H1 (cell line): Measurements from ENCODE around the gene OR52W1. TPM values are rescaled to one million over a fixed set of nuclear protein-coding genes. Genes with fewer than 3 reads are reported as not detected.

Source experiments
- CTCF ChIA-PET: fragments of 300-600 bp; sonication (Branson Sonifier 250); formaldehyde crosslinking; loops from one replicate; lab custom pipeline; 2021; ENCODE audit not compliant: partially characterized antibody; lab: Charles Lee
- POLR2A ChIA-PET: fragments of 300-600 bp; sonication (Branson Sonifier 250); formaldehyde crosslinking; loops from one replicate; lab custom pipeline; 2021; ENCODE audit warnings: inconsistent platforms; ENCODE audit not compliant: partially characterized antibody; lab: Charles Lee
- DNase-seq, 2 experiments: peaks; one replicate each; pipeline versions ENCODE4 v3.0.0 to v3.0.0-alpha.2; 2010 to 2022; ENCODE audit warnings: low spot score in 2 of 2, low read depth in 1 of 2, mixed read lengths in 1 of 2
- FAIRE-seq: peaks from 2 replicates; lab custom pipeline; 2011; peaks lifted over from hg19 to GRCh38; lab: Jason Lieb, UNC
- H2AFZ ChIP-seq: 2 replicates; pipeline ENCODE4 v1.8.1; 2012; ENCODE audit warnings: low read length, inconsistent platforms
- H2AK5ac ChIP-seq: 2 replicates; pipeline ENCODE4 v1.6.1; 2013; ENCODE audit warnings: low read depth, low read length
- H2BK120ac ChIP-seq: replicated peaks from 2 replicates; pipeline ENCODE3; 2013; ENCODE audit warnings: low read depth, low read length, inconsistent platforms
- H2BK12ac ChIP-seq: 2 replicates; pipeline ENCODE4 v1.6.1; 2013; ENCODE audit warnings: low read depth, low read length
- H2BK15ac ChIP-seq: 2 replicates; pipeline ENCODE4 v1.6.1; 2013; ENCODE audit warnings: low read length
- H2BK20ac ChIP-seq: 2 replicates; pipeline ENCODE4 v1.6.1; 2013; ENCODE audit warnings: low read length
- H2BK5ac ChIP-seq: 2 replicates; pipeline ENCODE4 v1.6.1; 2013; ENCODE audit warnings: low read depth, low read length
- H3K14ac ChIP-seq: 2 replicates; pipeline ENCODE4 v1.6.1; 2013; ENCODE audit warnings: inconsistent platforms; ENCODE audit not compliant: insufficient read length
- H3K18ac ChIP-seq: 2 replicates; pipeline ENCODE4 v1.6.1; 2013; ENCODE audit warnings: low read length; ENCODE audit errors: extremely low read depth
- H3K23ac ChIP-seq: 2 replicates; pipeline ENCODE4 v1.6.1; 2013; ENCODE audit warnings: inconsistent platforms; ENCODE audit not compliant: insufficient read length
- H3K23me2 ChIP-seq: 2 replicates; pipeline ENCODE4 v1.6.1; 2013; ENCODE audit warnings: low read depth, low read length
- H3K27ac ChIP-seq: 2 replicates; pipeline ENCODE4 v1.6.1; 2011; ENCODE audit warnings: low read depth, low read length, inconsistent platforms
- H3K27me3 ChIP-seq, 4 experiments: replicated peaks in 1 of 4; 1 replicate in 1 of 4; 2 replicates in 3 of 4; pipeline versions ENCODE4 v1.6.1 to v1.8.1; 2011 to 2013; ENCODE audit warnings: low read length in 3 of 4, mild to moderate bottlenecking in 3 of 4, inconsistent platforms in 2 of 4, mixed read lengths in 2 of 4, moderate library complexity in 1 of 4; ENCODE audit not compliant: control insufficient read depth in 3 of 4, insufficient read depth in 3 of 4; ENCODE audit errors: extremely low read depth in 1 of 4
- H3K36me3 ChIP-seq, 4 experiments: 2 replicates each; pipeline versions ENCODE4 v1.6.1 to v1.8.1; 2011 to 2013; ENCODE audit warnings: mild to moderate bottlenecking in 4 of 4, low read length in 3 of 4, moderate library complexity in 2 of 4, control low read depth in 1 of 4, inconsistent platforms in 1 of 4; ENCODE audit not compliant: insufficient read depth in 4 of 4, control insufficient read depth in 2 of 4
- H3K4ac ChIP-seq: replicated peaks from 2 replicates; pipeline ENCODE3; 2013; ENCODE audit warnings: low read length, low read depth, mixed read lengths, inconsistent platforms; ENCODE audit not compliant: insufficient read length
- H3K4me1 ChIP-seq, 4 experiments: replicated peaks in 1 of 4; 1 replicate in 1 of 4; 2 replicates in 3 of 4; pipeline versions ENCODE4 v1.6.1 to v1.8.1; 2011 to 2013; ENCODE audit warnings: low read length in 3 of 4, inconsistent platforms in 2 of 4, mixed read lengths in 1 of 4; ENCODE audit not compliant: insufficient read depth in 4 of 4, control insufficient read depth in 3 of 4
- H3K4me2 ChIP-seq, 2 experiments: 2 replicates each; pipeline versions ENCODE4 v1.6.1 to v1.8.1; 2011 to 2013; ENCODE audit warnings: low read depth in 2 of 2, low read length in 2 of 2, control low read depth in 1 of 2, inconsistent platforms in 1 of 2, mild to moderate bottlenecking in 1 of 2; ENCODE audit not compliant: insufficient read depth in 1 of 2
- H3K4me3 ChIP-seq, 4 experiments: fragments of 200-600, 300-600 bp in 1 of 4; sonication (generic), shearing (Covaris generic), sonication (Bioruptor Twin) in 1 of 4; 2 replicates each; pipeline versions ENCODE4 v1.5.1 to v1.8.1; 2011 to 2016; ENCODE audit warnings: low read length in 4 of 4, low read depth in 3 of 4, control low read depth in 2 of 4, inconsistent platforms in 2 of 4, mild to moderate bottlenecking in 2 of 4, mixed read lengths in 1 of 4, moderate library complexity in 1 of 4; ENCODE audit not compliant: insufficient read depth in 2 of 4; ENCODE audit errors: extremely low read depth in 1 of 4
- H3K56ac ChIP-seq: replicated peaks from 2 replicates; pipeline ENCODE3; 2013; ENCODE audit warnings: low read depth, mild to moderate bottlenecking, mixed read lengths, low read length, inconsistent platforms; ENCODE audit not compliant: insufficient read length
- H3K79me1 ChIP-seq: 2 replicates; pipeline ENCODE4 v1.6.1; 2013; ENCODE audit warnings: low read depth, low read length, control low read depth
- H3K79me2 ChIP-seq, 2 experiments: 2 replicates each; pipeline versions ENCODE4 v1.6.1 to v1.8.1; 2012 to 2013; ENCODE audit warnings: low read length in 2 of 2, mild to moderate bottlenecking in 2 of 2, inconsistent platforms in 1 of 2; ENCODE audit not compliant: insufficient read depth in 2 of 2, control insufficient read depth in 1 of 2
- H3K9ac ChIP-seq, 4 experiments: replicated peaks in 1 of 4; 1 replicate in 1 of 4; 2 replicates in 3 of 4; pipeline versions ENCODE4 v1.6.1 to v1.8.1; 2011 to 2013; ENCODE audit warnings: low read depth in 3 of 4, low read length in 3 of 4, control low read depth in 2 of 4, mild to moderate bottlenecking in 2 of 4, moderate library complexity in 2 of 4, inconsistent platforms in 1 of 4; ENCODE audit errors: extremely low read depth in 1 of 4
- H3K9me3 ChIP-seq, 2 experiments: 2 replicates each; pipeline versions ENCODE4 v1.6.1 to v1.8.1; 2012 to 2013; ENCODE audit warnings: mild to moderate bottlenecking in 2 of 2, moderate library complexity in 2 of 2, control low read depth in 1 of 2, inconsistent platforms in 1 of 2, low read depth in 1 of 2, low read length in 1 of 2, mixed read lengths in 1 of 2; ENCODE audit not compliant: insufficient read depth in 2 of 2
- H4K20me1 ChIP-seq, 2 experiments: replicated peaks in 1 of 2; 2 replicates each; pipeline versions ENCODE3 to v1.8.1; 2011 to 2013; ENCODE audit warnings: inconsistent platforms in 2 of 2, low read length in 2 of 2, mild to moderate bottlenecking in 1 of 2; ENCODE audit not compliant: insufficient read depth in 2 of 2, control insufficient read depth in 1 of 2
- H4K5ac ChIP-seq: 2 replicates; pipeline ENCODE4 v1.6.1; 2013; ENCODE audit warnings: low read length, low read depth, mixed read lengths, inconsistent platforms; ENCODE audit not compliant: insufficient read length
- H4K8ac ChIP-seq: 2 replicates; pipeline ENCODE4 v1.8.0; 2013; ENCODE audit warnings: mild to moderate bottlenecking, moderate library complexity, low read length, inconsistent platforms; ENCODE audit not compliant: insufficient read depth; ENCODE audit errors: extremely low read depth
- H4K91ac ChIP-seq: replicated peaks from 2 replicates; pipeline ENCODE3; 2013; ENCODE audit warnings: low read length, mixed read lengths, inconsistent platforms; ENCODE audit not compliant: insufficient read length
- CBX8 ChIP-seq: fragments of 300-800, 300-1000 bp; sonication (generic); IDR thresholded peaks from 2 replicates; pipeline ENCODE4 v1.7.1; 2016; ENCODE audit warnings: low read depth, low read length, borderline replicate concordance
- CTBP2 ChIP-seq: IDR thresholded peaks from 2 replicates; pipeline ENCODE4 v1.7.0; 2011; ENCODE audit warnings: borderline replicate concordance, mild to moderate bottlenecking, moderate library complexity, mixed read lengths, low read length; ENCODE audit not compliant: insufficient read depth, insufficient read length
- EZH2 ChIP-seq: fragments of 200-600 bp; sonication (generic); IDR thresholded peaks from 2 replicates; pipeline ENCODE4 v1.7.1; 2012; ENCODE audit warnings: low read depth, mild to moderate bottlenecking, moderate library complexity, low read length, inconsistent platforms; ENCODE audit not compliant: severe bottlenecking
- NRF1 ChIP-seq: IDR thresholded peaks from 2 replicates; pipeline ENCODE4 v1.6.1; 2011; ENCODE audit warnings: mild to moderate bottlenecking, low read depth, low read length, improper control_type of control experiment
- RAD21 ChIP-seq, 2 experiments: IDR thresholded peaks in 1 of 2; conservative IDR thresholded peaks in 1 of 2; 2 replicates each; pipeline ENCODE4 v1.6.1; 2011; ENCODE audit warnings: low read depth in 2 of 2, low read length in 2 of 2, improper control_type of control experiment in 1 of 2, inconsistent platforms in 1 of 2, mild to moderate bottlenecking in 1 of 2, moderate library complexity in 1 of 2
- RFX5 ChIP-seq: IDR thresholded peaks from 2 replicates; pipeline ENCODE4 v1.6.1; 2011; ENCODE audit warnings: low read depth, low read length, improper control_type of control experiment, borderline replicate concordance
- SIN3A ChIP-seq, 2 experiments: IDR thresholded peaks in 1 of 2; conservative IDR thresholded peaks in 1 of 2; 2 replicates each; pipeline ENCODE4 v1.6.1; 2011 to 2012; ENCODE audit warnings: low read length in 2 of 2, improper control_type of control experiment in 1 of 2, low read depth in 1 of 2, mild to moderate bottlenecking in 1 of 2
- SIX5 ChIP-seq: IDR thresholded peaks from 2 replicates; pipeline ENCODE4 v1.6.1; 2011; ENCODE audit warnings: mild to moderate bottlenecking, low read depth, low read length
- TBP ChIP-seq: IDR thresholded peaks from 2 replicates; pipeline ENCODE4 v1.6.1; 2011; ENCODE audit warnings: low read depth, low read length, improper control_type of control experiment
- TEAD4 ChIP-seq: IDR thresholded peaks from 2 replicates; pipeline ENCODE4 v1.6.1; 2012; ENCODE audit warnings: low read depth, low read length, inconsistent platforms, mixed read lengths
- WGBS, 2 experiments: shearing (Covaris generic) in 1 of 2; methylation state at CpG; one replicate each; pipeline versions ENCODE4 v1.1.6 to v1.1.7; 2013 to 2015; ENCODE audit warnings: low lambda C conversion rate in 2 of 2, mixed read lengths in 2 of 2, inconsistent platforms in 1 of 2, low coverage in 1 of 2, missing lambda C conversion rate in 1 of 2; ENCODE audit not compliant: insufficient replicate concordance in 2 of 2, insufficient coverage in 1 of 2, insufficient read length in 1 of 2; ENCODE audit errors: extremely low coverage in 1 of 2, missing lambda C conversion rate in 1 of 2; 5-methylcytosine and 5-hydroxymethylcytosine counted together
- polyA plus RNA-seq, 7 experiments: library from polyadenylated mRNA; depleted of rRNA in 3 of 7; stranded (reverse) in 5 of 7; unstranded in 2 of 7; fragments of >200 nt in 5 of 7; fragments of 200-250 nt in 2 of 7; gene quantifications; 1 replicate in 5 of 7; 2 replicates in 1 of 7; 4 replicates in 1 of 7; pipeline versions ENCODE4 v1.2.1 to v1.2.3, GENCODE V29; 2011 to 2013; ENCODE audit warnings: missing spikeins in 2 of 7, mixed read lengths in 2 of 7
- total RNA-seq: library from RNA; stranded (reverse); fragmentation: NEBNext Ultra II Directional; extraction: Animal tissue kit (Norgen Biotek cat#: 25700); gene quantifications from 2 replicates; pipeline ENCODE4 v1.2.1, GENCODE V29; 2021
- TF ChIP-seq, protein P1 (sequence below): IDR thresholded peaks from 2 replicates; pipeline ENCODE4 v1.6.1; 2012; ENCODE audit warnings: inconsistent platforms

OR52W1 gene
- total and polyA plus RNA-seq, 2 of the 8 experiments (the other 6 are each of a cell fraction or from before 2014, with no cell fraction given): not detected

DNA sequence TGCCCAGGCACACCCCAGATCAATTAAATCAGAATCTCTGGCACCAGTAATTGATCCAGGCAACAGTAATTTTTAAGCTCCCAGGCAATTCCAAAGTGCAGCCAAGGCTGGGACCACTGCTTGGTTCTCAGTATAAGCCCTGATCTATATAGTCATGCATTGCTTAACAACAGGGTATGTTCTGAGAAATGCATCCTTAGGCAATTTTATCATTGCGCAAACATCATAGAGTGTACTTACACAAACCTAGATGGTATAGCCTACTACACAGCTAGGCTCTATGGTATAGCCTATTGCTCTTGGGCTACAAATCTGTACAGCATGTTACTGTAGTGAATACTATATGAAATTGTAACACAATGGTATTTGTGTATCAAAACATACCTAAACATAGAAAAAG, 5.7 kb downstream of the OR52W1 start:
- Histone ChIP-seq H4K91ac (no peak overlapping the region), H3K4ac (no peak overlapping the region), H2BK5ac (no peak overlapping the region), H3K79me1 (no peaks in the 10 kb centered on the region), H3K79me2 (no peaks in the 10 kb centered on the region), H3K18ac (no peak overlapping the region), H3K9me3 (no peaks in the 10 kb centered on the region; a peak in 1 of 4 replicates), H3K23me2 (no peaks in the 10 kb centered on the region), H3K4me1 (peaks cover 0 to 3% (median 1%) of the 10 kb centered on the region in 4 experiments; a peak in 2 of 7 replicates), H2BK12ac (no peak overlapping the region), H3K56ac (no peak overlapping the region), H2BK20ac (no peak overlapping the region), H3K14ac (no peak overlapping the region), H3K27ac (no peak overlapping the region), H2AFZ (no peak overlapping the region), H3K23ac (no peak overlapping the region), H3K27me3 (no peaks in the 10 kb centered on the region), H3K4me3 (no peak overlapping the region), H2BK120ac (no peak overlapping the region), H3K36me3 (peaks cover 0 to 3% (median 1%) of the 10 kb centered on the region in 4 experiments; a peak in 5 of 8 replicates), H4K8ac (no peak overlapping the region), H3K4me2 (no peak overlapping the region), H2BK15ac (no peak overlapping the region), H4K5ac (no peak overlapping the region), H4K20me1 (no peaks in the 10 kb centered on the region), H2AK5ac (no peak overlapping the region), H3K9ac (no peak overlapping the region)
- TF ChIP-seq SIX5: no peak
- no peak for TF ChIP-seq CTBP2
- TF ChIP-seq RFX5: no peak
- TF ChIP-seq SIN3A (conservative IDR thresholded peaks at IDR 0.05 in 1 of 2, IDR thresholded peaks at IDR 0.05 in 1 of 2; ENCODE audit: low read depth in 1 of 2, low read length in 2 of 2): no peak
- TF ChIP-seq CBX8: no peak
- TF ChIP-seq, protein P1, sequence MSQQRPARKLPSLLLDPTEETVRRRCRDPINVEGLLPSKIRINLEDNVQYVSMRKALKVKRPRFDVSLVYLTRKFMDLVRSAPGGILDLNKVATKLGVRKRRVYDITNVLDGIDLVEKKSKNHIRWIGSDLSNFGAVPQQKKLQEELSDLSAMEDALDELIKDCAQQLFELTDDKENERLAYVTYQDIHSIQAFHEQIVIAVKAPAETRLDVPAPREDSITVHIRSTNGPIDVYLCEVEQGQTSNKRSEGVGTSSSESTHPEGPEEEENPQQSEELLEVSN: no peak
- no peak for TF ChIP-seq TBP
- TF ChIP-seq TEAD4: no peak
- no peak for TF ChIP-seq RAD21 (IDR thresholded peaks at IDR 0.05 in 1 of 2, conservative IDR thresholded peaks at IDR 0.05 in 1 of 2; ENCODE audit: low read depth in 2 of 2, low read length in 2 of 2)
- TF ChIP-seq NRF1: no peak
- no peak for TF ChIP-seq EZH2
- FAIRE-seq: no peak
- CTCF ChIA-PET: interaction anchor here (1.2 to 2.3 kb wide), 2 partner anchors 11 to 66 kb away, joined by 3 to 11 read pairs; no protein-coding TSS in a partner anchor
- no peak for DNase-seq
- POLR2A ChIA-PET: no interaction called here
- WGBS, 2 experiments: 92% methylated on average over 1 of the region's 1 CpG; no CpG with 5 or more reads in 1 of the 2 experiments
